Dermis lymphatic vessel endothelial cell (primary cell): ENCODE measurements around the gene METTL27. TPM values are rescaled to one million over a fixed set of nuclear protein-coding genes. Genes with fewer than 3 reads are reported as not detected.

Experiments used
- total RNA-seq: library from RNA; depleted of rRNA; stranded (reverse); fragments of >200 nt; gene quantifications from 2 replicates; pipeline ENCODE4 v1.2.1, GENCODE V29; 2014

The METTL27 gene
- 4.4 and 6.2 TPM in 2 replicates for total RNA-seq

GRCh38 chr7:73842067-73842976, at the start of gene METTL27:
TSS of gene METTL27 (minus strand) at chr7:73842516. CDS start at chr7:73842140, 376 bp downstream.

GRCh38 chr7:73860859-73861258, 18.5 kb upstream of the METTL27 start, which contains the start of gene TMEM270:
TSS of gene TMEM270 (plus strand) at chr7:73861159. CDS start at chr7:73861195, 36 bp downstream.

GRCh38 chr7:73830681-73831583, 11.4 kb downstream of the METTL27 start, which contains the start of gene CLDN4:
TSS of gene CLDN4 (plus strand) at chr7:73830996. CDS start at chr7:73831202, 206 bp downstream.

Other genes with a start within 250 kb of the METTL27 start
- gene MLXIPL, start 218.0 kb downstream of the METTL27 start, total RNA-seq, result not detected in 2 replicates
- gene VPS37D, start 174.7 kb downstream of the METTL27 start, total RNA-seq, result 2.5 and 3.5 TPM in 2 replicates
- 1.5 and 2.4 TPM in 2 replicates for gene DNAJC30, start 159.1 kb downstream of the METTL27 start, total RNA-seq
- 32.2 and 35.8 TPM in 2 replicates for gene BUD23, start 158.9 kb downstream of the METTL27 start, total RNA-seq
- 3.1 and 8.9 TPM in 2 replicates for gene STX1A, start 122.8 kb downstream of the METTL27 start, total RNA-seq
- 5.4 TPM in 2 replicates for gene ABHD11, start 103.7 kb downstream of the METTL27 start, total RNA-seq
- gene CLDN3, start 72.2 kb downstream of the METTL27 start, total RNA-seq, result 0.11 TPM in 1 of 2 replicates, not detected in the other
- gene CLDN4, start 11.5 kb downstream of the METTL27 start, total RNA-seq, result under 0.01 and 0.11 TPM in 2 replicates
- gene TMEM270, start 18.6 kb upstream of the METTL27 start, total RNA-seq, result not detected in 2 replicates
- 9.0 and 12.4 TPM in 2 replicates for gene ELN, start 185.7 kb upstream of the METTL27 start, total RNA-seq
- gene LIMK1, start 241.3 kb upstream of the METTL27 start, total RNA-seq, result 9.5 and 9.8 TPM in 2 replicates